MM.1S (cell line): ENCODE data around the gene FBXW5.

Experiments used
- CTCF ChIP-seq: fragments of 300-600 bp; sonication (generic); IDR thresholded peaks from 2 replicates; pipeline ENCODE4 v1.5.1; 2016; ENCODE audit warnings: antibody characterized with exemption, low read length, mixed read lengths
- EZH2 ChIP-seq: fragments of 300-600 bp; sonication (generic); optimal IDR thresholded peaks from 2 replicates; pipeline ENCODE3; 2017; ENCODE audit warnings: low read depth, mild to moderate bottlenecking, antibody characterized with exemption, low read length, mixed read lengths

GRCh38 chr9:136958473-136958872, 13.9 kb upstream of the FBXW5 start:
- TF ChIP-seq CTCF (no peak), EZH2 (no peak)
